Fibroblast of pulmonary artery (primary cell): ENCODE results near the gene TFRC.
"Not testable (repeated sequence)": the region's sequence is repeated elsewhere in the genome, so short reads cannot be mapped to it uniquely, and the experiment has no call there.

Experiments used
- DNase-seq: peaks from one replicate; pipeline ENCODE4 v3.0.0-alpha.2; 2010; ENCODE audit warnings: low read depth
- H3K4me3 ChIP-seq: replicated peaks from 2 replicates; pipeline ENCODE4 v1.5.1; 2011; ENCODE audit warnings: low read depth, mild to moderate bottlenecking, control low read depth, low read length, moderate library complexity
- TF ChIP-seq, protein P1 (sequence below): IDR thresholded peaks from 2 replicates; pipeline ENCODE4 v1.5.1; 2011; ENCODE audit warnings: mild to moderate bottlenecking, control low read depth, low read length, inconsistent platforms; ENCODE audit errors: missing control alignments

TFRC gene

GRCh38 chr3:196097373-196098154 is 15.7 kb upstream of the TFRC start:
- TF ChIP-seq, protein P1, sequence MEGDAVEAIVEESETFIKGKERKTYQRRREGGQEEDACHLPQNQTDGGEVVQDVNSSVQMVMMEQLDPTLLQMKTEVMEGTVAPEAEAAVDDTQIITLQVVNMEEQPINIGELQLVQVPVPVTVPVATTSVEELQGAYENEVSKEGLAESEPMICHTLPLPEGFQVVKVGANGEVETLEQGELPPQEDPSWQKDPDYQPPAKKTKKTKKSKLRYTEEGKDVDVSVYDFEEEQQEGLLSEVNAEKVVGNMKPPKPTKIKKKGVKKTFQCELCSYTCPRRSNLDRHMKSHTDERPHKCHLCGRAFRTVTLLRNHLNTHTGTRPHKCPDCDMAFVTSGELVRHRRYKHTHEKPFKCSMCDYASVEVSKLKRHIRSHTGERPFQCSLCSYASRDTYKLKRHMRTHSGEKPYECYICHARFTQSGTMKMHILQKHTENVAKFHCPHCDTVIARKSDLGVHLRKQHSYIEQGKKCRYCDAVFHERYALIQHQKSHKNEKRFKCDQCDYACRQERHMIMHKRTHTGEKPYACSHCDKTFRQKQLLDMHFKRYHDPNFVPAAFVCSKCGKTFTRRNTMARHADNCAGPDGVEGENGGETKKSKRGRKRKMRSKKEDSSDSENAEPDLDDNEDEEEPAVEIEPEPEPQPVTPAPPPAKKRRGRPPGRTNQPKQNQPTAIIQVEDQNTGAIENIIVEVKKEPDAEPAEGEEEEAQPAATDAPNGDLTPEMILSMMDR = no peak
- H3K4me3 ChIP-seq = no peak overlapping the region

DNA sequence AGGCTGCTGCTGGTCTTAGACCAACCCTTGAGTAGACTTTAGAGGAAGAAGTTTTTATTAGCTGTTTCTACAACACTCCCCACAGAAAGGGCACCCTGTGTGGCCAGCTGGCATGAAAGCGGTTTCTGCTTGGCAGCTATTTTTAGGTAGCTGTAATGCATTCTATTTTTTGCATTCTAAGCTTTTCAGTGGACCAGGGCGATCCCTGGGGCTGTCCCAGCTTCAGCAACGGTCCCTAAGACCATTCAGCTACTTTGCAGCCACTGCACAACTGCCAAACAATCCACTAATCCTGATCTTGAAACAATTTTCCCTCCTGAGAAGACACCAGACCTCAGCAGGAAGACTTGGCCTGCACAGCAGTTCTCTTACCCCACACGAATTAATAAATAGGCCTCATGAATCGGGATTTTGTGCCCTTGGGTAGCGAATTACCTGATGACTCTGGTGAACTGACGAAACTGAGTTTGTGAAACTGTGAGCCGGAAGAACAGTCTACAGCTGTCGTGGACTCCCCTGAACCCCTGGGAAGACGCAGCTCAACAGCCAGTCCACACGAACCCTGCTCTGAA is 14.6 kb upstream of the TFRC start:
- DNase-seq = no peak
- H3K4me3 ChIP-seq = no peak overlapping the region
- TF ChIP-seq, protein P1 = no peak

More at GRCh38 chr3:196097373-196098154, 15.7 kb upstream of the TFRC start:
- DNase-seq = no peak

- TF ChIP-seq, protein P1 = no peak
- peak; percentile 51 for DNase-seq
- no peak overlapping the region for H3K4me3 ChIP-seq
Measured at GRCh38 chr3:196093317-196094111, 11.6 kb upstream of the TFRC start.

- no peak overlapping the region for H3K4me3 ChIP-seq
- TF ChIP-seq, protein P1 = no peak
- no peak for DNase-seq
Measured at GRCh38 chr3:196087906-196088305, 6.0 kb upstream of the TFRC start.

GRCh38 chr3:196082619-196082971 is 705 bp upstream of the TFRC start:
- TF ChIP-seq, protein P1 = no peak
- no peak for DNase-seq
- H3K4me3 ChIP-seq = peak overlapping the region; percentile 82

GRCh38 chr3:196081002-196081833 is 672 bp downstream of the TFRC start:
- DNase-seq = peak; percentile 36
- TF ChIP-seq, protein P1 = no peak
- peak overlapping the region; percentile 82 for H3K4me3 ChIP-seq

DNA sequence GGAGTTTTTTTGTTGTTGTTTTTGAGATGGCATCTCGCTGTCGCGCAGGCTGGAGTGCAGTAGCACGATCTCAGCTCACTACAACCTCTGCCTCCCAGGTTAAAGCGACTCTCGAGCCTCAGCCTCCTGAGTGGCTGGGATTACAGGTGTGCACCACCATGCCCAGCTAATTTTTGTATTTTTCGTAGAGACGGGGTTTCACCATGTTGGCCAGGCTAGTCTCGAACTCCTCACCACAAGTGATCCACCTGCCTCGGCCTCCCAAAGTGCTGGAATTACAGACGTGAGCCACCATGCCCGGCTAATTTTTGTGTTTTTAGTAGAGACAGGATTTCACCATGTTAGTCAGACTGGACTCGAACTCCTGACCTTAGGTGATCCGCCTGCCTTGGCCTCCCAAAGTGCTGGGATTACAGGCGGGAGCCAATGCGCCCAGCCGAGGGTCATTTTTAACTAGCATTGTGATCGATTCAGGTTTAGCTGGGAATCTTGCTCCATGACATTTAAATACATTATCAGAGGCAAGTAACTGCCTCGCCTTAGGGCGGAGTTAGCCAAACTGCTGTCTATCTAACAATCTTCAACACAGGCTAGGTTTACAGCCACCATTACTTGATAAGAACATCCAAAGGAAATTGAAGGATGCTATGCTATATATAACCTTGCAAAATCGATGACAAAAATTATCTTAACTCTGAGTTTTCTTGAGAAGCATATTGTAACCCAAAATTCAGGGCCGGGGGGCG is 1.6 kb downstream of the TFRC start:
- DNase-seq = not testable (repeated sequence)
- peak overlapping the region; percentile 82 for H3K4me3 ChIP-seq
